HG03066 (cell line): Measurements from ENCODE around the gene PIWIL4.

Experiments
- ATAC-seq: cut with Tn5 transposase; IDR thresholded peaks from one replicate; pipeline ENCODE4 v1.9.1; 2021; ENCODE audit warnings: low read depth; ENCODE audit not compliant: unreplicated experiment

Gene PIWIL4

DNA sequence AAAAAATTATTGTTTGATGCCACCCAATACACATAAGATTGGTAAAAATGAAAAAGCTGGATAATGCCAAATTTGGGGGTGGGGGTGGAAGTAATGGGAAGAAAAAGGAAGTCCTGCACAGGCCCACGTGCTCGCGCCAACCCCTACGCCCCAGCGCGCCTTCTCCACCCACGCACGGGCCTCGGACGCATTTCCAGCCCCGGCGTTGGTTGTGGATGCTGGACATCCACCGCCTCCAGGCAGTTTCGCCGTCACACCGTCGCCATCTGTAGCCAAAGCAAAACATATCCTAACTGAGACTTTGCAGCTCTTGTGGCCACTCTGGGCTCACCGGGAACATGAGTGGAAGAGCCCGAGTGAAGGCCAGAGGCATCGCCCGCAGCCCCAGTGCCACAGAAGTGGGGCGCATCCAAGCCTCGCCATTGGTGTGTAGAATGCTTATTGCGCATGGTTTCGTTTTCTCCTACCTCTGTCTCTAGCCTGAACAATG, at the start of gene PIWIL4:
Gene PIWIL4 (plus strand): TSS at position 188 of the 490 bp plus-strand sequence. CDS start 151 bp downstream, at position 339.
- no peak for ATAC-seq

DNA sequence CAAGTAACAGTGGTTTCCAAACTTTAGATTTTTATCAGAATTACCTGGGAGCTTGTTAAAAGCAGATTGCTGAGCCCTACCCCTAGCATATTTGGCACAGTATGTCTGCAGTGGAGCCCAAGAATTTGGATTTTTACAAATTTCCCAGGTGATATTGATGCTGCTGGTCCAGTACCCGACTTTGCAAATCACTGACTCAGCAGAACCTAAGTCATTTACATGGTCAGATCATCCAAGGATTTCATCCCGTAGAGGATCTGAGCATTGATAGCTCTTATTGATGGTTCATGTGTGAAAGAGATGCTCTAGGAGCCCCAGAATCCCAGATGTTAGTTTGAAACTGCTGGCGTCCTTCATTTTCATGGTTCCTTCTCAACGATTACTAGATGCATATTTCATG, 48.9 kb upstream of the PIWIL4 start:
- ATAC-seq: no peak

DNA sequence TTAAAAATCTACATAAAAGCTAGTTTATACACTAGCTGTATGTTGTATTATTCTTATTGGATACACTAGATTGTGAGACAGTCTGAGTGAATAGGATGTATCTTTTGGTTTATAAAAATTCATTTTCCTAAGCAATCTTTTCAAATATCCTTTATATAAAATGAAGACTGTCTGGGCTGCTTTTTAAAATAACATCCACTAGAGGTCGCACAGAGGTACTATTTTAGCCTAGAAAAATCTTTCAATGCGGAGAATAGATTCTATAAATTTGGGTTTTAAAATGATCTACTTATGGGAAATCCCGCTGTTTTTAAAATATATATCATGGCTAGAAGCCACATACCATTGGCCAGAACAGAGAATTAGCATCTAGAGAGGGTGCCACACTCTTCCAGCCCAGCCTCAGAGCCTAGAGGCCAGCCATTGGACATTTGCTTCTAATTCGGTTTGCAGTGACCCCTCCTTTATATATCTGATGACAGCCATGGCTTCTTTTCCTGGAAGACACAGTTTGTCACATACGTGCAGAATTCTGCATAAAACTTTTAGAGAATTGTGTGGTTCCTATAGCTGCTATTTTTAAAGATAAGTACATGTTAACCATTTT, 47.6 kb upstream of the PIWIL4 start:
- ATAC-seq: peak; percentile 54

DNA sequence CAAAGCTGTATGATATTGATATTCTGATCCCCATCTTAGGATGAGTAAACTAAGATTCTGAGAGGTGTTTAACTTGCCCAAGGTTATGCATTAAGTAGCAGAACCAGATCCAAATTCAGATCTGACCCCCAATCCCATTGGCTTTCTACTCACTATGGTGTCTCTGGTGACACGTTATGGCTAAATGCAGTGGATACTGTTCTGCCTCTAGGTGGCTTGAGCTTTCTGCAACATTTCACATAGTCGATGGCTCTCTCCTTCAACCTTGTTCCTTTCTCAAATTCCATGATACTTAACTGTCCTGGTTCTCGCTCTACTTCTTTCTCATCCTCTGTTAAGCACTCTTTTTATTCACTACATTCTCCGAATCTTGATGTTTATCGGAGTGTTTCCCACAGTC, 45.5 kb upstream of the PIWIL4 start:
- no peak for ATAC-seq

DNA sequence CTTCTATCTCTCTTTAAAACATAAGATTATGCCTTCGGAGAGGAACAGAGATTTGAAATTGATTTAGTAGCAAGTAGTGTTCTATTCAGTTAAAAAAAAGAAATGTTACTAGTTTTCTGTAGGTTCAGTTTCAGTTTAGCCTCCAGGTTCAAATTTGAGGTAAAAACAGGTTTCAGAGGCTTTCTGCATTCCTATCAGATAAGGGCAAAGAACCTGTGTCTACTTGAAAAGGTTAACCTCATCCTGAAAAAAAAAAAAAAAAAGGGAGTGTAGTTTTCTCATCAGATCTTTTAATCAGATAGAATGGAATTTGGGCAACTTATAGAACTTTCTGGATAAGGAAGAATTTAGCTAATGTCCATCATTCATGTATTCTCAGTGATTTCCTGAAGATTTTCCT, 42.8 kb upstream of the PIWIL4 start:
- no peak for ATAC-seq

DNA sequence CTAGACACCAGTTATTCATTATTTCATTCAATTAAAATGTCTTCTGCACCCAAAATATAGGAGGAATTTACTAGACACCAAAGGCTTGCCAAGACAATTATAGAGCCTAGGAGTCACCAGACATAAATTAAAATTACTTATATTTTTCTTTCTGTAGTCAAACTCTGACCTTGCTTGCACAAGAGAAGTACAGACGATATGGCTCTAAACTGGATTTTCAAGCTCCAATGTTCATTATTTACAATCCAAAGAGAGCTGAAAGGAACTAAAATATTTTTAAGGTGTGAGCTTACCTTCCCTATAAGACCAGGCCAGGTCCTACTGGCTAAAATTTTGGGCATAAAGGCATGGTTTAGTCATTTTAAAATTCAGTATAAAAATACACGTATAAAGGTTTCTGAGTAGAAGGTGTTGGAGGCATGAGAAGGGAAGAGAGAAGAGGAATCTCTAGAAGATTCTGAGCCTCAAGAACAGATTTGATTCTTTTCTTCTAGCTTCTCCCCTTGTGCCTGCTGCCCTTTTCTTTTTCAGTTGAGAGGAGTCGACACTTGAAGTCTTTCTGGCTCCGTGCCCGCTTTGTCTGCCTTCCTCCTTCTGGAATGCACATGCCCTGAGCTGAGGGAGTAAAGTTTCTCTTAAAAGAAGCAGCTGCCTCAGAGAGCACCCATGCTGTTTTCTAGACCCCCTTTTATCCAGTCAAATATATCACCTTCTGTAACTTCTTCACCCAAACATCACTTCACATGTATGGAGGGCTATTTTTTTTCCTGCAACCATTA, 41.4 kb upstream of the PIWIL4 start:
- no peak for ATAC-seq

DNA sequence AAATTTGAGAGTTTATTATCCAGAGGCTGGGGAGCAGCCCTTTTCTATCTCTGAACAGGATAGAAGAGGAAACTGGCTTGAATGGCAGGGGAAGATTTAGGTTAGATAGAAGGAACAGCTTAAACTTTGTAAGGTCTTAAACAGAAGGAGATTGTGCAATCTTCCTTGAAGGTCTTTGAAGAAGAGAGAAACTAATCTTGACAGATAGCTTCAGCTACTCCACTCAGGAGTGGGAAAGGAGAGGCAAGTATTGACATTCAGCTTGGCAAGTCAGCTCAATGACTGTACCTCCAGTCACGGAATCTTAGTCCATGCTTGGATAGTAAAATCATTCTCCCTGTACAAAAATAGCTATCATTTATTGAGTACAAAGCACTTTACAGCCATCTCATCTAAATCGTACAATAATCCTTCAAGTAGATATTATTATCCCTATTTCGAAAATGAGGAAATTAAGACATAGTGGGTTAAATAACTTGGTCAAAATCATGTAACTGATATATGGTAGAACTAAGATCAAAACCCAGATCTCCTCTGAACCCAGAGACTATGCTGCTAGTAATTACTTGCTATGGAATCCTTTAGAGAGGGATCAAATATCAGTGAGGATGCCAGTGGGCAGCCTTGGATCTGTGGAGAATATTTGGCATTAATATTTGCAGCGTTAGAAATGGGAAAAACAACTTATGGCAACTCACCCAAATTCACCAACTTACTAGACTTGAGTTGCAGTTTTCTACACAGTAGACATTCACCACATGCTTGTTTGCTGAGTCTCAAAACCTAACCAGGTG, 40.3 kb upstream of the PIWIL4 start:
- no peak for ATAC-seq

DNA sequence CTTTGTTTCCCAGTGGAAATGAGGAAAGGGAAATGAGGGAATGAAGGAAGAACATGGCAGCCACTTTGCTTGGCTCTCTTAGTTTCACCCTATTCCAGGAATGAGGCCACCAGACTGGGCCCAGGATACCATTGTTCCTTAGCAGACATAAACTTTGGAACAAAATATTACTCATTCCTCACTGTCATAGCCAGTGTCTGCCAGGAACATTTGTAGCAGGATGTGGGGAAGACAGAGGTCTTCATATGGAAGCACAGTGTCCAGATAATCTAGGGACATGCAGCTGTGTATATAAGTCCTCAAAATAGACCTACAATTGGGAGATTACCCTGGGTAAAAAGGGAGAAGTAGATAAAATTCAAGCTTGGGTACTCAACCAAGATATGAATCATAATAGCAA, 38.6 kb upstream of the PIWIL4 start:
- no peak for ATAC-seq

DNA sequence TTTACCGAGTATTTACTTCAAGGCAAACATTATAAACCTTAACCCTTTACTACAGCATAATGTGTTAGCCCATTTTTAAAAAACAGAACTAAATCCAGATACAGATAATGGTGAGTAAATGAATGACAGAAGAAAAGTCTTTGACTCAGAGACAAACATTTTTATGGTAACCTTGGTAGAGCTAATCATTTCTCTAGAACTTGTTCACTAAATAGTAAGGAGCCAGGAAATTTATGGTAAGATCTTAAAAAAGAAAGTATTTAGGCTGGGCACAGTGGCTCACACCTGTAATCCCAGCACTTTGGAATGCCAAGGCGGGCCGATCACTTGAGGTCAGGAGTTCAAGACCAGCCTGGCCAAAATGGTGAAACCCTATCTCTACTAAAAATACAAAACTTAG, 35.0 kb upstream of the PIWIL4 start:
- ATAC-seq: no peak

DNA sequence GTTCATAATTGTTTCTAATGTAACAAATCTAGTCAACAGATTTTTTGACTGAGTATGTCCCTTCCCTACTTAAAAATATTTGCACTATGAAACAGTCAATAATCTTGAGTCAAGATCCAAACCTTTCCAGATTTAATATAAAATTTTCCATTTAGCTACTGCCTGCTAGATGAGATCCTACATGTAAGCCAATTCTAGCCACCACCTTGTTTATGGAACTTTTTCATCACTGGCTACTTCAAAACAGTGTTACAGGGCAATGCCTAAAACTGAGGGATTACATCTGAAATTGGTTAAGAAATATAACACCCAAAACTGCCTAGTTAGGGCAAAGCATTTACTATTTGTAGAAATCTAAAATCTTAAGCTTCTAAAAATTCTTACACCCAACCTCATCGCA, 34.0 kb upstream of the PIWIL4 start:
- no peak for ATAC-seq

DNA sequence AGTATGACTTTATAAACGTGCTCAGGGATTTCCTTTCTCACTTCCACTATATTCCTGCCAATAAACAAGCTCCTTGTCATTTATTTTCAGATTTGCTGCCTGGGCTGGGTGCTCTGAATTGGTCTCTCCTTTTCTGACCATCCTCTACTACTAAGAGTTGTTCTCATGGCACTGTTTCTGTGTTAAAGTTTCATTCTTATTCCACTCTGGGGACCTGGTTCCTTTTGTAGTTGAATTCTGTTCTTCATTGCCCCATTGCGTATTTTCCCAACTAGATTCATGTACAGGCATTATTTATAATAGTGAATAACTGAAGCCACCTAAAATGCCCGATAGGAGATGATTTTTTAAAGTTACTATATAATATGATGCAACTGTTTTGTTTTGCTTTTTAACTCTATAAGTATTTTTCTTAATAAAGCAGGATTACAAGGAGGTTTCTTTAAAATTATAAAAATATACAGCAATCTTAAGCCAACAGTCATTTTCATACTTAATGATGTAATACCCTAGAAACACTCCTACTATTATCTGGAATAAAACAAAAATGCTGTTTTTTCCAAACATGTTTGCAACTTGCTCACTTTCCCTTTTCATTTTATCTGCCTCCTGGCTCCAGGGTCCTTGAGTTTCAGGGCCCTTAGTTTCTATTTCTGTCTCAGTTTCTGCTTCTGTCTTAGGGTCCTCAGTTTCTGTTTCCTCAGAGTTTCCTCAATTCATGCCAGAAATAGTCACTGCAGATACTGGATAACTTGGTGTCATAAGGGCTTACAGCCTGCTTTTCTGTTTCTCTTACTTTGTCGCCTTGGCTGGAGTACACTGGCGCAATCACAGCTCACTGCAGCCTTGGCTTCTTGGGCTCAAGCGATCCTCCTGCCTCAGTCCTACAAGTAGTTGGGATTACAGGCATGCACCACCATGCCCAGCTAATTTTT, 33.2 kb upstream of the PIWIL4 start:
- ATAC-seq: no peak

DNA sequence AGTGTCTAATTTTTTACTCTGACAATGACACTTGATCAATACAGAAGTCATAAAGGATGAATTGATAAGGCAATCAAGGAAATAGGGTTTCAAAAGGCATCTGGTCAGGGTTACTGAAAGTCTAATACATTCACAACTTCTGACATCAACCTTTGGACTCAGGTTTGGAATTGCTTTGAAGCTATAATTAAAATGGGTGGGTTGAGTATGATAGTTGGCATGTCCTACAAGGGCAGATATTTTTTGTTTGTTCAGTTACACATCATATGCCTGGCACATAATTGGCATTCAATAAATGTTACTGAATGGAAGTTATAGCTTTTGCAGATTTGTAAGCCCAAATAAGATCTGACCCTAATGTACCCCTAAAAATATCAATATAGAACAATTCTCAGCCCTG, 30.8 kb upstream of the PIWIL4 start:
- no peak for ATAC-seq

DNA sequence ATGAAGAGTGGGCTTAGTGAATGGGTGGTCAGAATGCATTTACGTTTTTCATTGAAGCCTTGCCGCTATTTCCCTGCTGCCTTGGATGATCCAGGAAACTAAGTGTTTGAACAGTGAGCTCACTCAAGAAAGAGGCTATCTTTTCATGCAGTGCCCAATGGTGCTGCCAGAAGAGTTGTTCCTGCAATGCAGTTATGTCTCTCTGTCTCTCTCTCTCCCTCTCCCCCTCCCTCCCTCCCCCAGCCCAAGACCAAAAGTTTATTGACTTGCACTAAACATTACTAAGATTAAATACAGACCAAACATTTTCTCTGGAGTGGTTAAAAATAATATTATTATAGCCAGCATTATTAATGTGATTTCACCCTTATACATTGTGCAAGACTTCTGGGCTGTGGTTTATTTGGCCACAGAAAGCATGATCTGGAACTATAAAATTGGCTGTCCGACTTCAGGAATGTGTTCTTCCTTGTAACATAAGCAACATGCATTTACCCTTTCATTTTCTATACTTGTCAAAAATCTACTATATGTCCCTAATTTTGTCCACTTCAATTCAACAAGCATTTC, 30.1 kb upstream of the PIWIL4 start:
- no peak for ATAC-seq

DNA sequence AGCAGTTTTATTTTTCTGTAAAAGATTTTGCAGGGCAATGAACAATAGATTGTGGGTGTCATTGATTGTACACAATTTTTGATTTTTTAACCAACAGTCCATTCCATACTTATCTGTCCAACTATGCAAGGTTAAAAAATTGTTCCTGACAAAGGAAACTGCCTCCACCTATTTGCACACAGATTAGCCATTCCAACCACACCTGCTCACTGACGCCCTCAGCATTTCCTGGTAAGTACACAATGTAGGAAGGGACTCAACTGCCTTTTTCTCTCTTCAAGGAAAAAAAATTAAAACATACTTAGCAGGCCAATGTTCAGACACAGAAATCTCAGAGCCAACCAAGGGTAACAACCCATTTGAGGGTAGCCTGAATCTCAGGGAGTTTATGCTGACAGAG, 27.7 kb upstream of the PIWIL4 start:
- no peak for ATAC-seq

DNA sequence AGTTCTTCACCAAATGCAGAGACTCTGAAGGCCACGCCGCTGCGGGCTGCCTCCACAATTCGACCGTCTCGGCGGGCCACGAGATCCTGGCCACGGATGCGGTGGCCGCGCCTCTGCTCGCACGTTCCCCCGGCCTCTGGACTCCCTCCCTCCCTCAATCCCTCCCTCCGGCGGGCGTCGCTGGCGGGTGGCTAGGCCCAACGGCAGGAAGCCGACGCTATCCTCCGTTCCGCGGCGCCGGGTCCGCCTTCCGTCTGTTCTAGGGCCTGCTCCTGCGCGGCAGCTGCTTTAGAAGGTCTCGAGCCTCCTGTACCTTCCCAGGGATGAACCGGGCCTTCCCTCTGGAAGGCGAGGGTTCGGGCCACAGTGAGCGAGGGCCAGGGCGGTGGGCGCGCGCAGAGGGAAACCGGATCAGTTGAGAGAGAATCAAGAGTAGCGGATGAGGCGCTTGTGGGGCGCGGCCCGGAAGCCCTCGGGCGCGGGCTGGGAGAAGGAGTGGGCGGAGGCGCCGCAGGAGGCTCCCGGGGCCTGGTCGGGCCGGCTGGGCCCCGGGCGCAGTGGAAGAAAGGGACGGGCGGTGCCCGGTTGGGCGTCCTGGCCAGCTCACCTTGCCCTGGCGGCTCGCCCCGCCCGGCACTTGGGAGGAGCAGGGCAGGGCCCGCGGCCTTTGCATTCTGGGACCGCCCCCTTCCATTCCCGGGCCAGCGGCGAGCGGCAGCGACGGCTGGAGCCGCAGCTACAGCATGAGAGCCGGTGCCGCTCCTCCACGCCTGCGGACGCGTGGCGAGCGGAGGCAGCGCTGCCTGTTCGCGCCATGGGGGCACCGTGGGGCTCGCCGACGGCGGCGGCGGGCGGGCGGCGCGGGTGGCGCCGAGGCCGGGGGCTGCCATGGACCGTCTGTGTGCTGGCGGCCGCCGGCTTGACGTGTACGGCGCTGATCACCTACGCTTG, 23.2 kb upstream of the PIWIL4 start, which contains the start of gene FUT4:
Gene FUT4 (plus strand): TSS at position 227 of the 951 bp plus-strand sequence. CDS start 213 bp downstream, at position 440.
- peak; percentile 77 for ATAC-seq

DNA sequence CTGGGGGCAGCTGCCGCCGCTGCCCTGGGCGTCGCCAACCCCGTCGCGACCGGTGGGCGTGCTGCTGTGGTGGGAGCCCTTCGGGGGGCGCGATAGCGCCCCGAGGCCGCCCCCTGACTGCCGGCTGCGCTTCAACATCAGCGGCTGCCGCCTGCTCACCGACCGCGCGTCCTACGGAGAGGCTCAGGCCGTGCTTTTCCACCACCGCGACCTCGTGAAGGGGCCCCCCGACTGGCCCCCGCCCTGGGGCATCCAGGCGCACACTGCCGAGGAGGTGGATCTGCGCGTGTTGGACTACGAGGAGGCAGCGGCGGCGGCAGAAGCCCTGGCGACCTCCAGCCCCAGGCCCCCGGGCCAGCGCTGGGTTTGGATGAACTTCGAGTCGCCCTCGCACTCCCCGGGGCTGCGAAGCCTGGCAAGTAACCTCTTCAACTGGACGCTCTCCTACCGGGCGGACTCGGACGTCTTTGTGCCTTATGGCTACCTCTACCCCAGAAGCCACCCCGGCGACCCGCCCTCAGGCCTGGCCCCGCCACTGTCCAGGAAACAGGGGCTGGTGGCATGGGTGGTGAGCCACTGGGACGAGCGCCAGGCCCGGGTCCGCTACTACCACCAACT, 22.4 kb upstream of the PIWIL4 start:
- no peak for ATAC-seq

DNA sequence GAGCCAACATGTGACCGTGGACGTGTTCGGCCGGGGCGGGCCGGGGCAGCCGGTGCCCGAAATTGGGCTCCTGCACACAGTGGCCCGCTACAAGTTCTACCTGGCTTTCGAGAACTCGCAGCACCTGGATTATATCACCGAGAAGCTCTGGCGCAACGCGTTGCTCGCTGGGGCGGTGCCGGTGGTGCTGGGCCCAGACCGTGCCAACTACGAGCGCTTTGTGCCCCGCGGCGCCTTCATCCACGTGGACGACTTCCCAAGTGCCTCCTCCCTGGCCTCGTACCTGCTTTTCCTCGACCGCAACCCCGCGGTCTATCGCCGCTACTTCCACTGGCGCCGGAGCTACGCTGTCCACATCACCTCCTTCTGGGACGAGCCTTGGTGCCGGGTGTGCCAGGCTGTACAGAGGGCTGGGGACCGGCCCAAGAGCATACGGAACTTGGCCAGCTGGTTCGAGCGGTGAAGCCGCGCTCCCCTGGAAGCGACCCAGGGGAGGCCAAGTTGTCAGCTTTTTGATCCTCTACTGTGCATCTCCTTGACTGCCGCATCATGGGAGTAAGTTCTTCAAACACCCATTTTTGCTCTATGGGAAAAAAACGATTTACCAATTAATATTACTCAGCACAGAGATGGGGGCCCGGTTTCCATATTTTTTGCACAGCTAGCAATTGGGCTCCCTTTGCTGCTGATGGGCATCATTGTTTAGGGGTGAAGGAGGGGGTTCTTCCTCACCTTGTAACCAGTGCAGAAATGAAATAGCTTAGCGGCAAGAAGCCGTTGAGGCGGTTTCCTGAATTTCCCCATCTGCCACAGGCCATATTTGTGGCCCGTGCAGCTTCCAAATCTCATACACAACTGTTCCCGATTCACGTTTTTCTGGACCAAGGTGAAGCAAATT, 21.7 kb upstream of the PIWIL4 start:
- no peak for ATAC-seq

DNA sequence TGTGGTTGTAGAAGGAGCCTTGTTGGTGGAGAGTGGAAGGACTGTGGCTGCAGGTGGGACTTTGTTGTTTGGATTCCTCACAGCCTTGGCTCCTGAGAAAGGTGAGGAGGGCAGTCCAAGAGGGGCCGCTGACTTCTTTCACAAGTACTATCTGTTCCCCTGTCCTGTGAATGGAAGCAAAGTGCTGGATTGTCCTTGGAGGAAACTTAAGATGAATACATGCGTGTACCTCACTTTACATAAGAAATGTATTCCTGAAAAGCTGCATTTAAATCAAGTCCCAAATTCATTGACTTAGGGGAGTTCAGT, 21.1 kb upstream of the PIWIL4 start:
- ATAC-seq: no peak
